SK-N-DZ (cell line): Measurements from ENCODE around the gene PPARGC1A. TPM values are rescaled to one million over a fixed set of nuclear protein-coding genes. Genes with fewer than 3 reads are reported as not detected.

Source experiments
- DNase-seq: peaks from one replicate; pipeline ENCODE4 v3.0.0-alpha.2; 2015; ENCODE audit warnings: low spot score
- polyA plus RNA-seq, 2 experiments: library from polyadenylated mRNA; depleted of rRNA; stranded (reverse); fragments of >200 nt; gene quantifications; 2 replicates each; pipeline ENCODE4 v1.2.3, GENCODE V29; 2014

The PPARGC1A gene, protein sequence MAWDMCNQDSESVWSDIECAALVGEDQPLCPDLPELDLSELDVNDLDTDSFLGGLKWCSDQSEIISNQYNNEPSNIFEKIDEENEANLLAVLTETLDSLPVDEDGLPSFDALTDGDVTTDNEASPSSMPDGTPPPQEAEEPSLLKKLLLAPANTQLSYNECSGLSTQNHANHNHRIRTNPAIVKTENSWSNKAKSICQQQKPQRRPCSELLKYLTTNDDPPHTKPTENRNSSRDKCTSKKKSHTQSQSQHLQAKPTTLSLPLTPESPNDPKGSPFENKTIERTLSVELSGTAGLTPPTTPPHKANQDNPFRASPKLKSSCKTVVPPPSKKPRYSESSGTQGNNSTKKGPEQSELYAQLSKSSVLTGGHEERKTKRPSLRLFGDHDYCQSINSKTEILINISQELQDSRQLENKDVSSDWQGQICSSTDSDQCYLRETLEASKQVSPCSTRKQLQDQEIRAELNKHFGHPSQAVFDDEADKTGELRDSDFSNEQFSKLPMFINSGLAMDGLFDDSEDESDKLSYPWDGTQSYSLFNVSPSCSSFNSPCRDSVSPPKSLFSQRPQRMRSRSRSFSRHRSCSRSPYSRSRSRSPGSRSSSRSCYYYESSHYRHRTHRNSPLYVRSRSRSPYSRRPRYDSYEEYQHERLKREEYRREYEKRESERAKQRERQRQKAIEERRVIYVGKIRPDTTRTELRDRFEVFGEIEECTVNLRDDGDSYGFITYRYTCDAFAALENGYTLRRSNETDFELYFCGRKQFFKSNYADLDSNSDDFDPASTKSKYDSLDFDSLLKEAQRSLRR
- 2.0 and 2.6 TPM in 2 replicates for polyA plus RNA-seq (2014; cell fraction: cytosol; rRNA removed)
- 2.3 and 2.5 TPM in 2 replicates for polyA plus RNA-seq (2014; cell fraction: nucleus; rRNA removed)

DNA sequence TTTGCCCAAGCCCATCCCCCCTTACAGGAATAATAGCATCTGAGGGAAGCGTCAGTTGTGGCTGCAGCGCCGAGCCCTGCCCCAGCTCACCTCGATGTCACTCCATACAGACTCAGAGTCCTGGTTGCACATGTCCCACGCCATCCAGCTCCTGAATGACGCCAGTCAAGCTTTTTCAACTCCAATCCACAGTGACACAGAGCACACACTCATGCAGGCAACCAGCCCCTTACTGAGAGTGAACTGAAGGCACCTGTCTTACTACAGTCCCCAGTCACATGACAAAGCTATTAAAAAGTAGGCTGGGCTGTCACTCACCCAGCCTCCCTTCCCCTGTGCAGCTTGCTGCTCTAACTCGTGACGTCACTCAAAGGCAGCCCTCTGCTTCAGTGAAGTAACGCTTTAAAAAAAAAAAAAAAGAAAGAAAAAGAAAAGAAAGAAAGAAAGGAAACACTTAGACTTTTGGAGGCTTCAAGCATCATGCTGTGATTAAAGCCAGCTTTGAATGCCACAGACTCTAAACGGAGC is at the start of gene PPARGC1A:
PPARGC1A (minus strand) TSS at position 234 of the 528 bp plus-strand sequence; CDS start at position 144, 90 bp downstream.
- DNase-seq, result peak; percentile 84

DNA sequence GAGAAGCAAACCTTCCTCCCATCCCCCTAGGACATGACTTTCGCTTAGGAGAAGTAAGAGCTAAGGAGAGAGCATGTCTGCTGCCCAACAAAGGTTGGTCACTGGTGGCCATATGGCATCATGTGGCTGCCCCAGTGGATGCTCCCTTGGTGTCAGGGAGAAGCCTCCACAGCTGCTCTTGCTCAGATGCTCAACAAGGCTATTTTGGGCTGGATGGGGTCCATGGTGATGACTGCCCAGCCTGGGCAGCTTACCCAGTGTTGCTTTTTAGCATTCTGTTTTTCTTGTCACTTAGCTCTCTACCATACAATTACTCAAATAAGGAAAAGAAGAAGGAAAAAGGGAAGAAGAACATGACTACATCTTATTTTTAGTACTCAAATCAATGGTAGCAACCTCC is 48.9 kb upstream of the PPARGC1A start:
- no peak for DNase-seq

DNA sequence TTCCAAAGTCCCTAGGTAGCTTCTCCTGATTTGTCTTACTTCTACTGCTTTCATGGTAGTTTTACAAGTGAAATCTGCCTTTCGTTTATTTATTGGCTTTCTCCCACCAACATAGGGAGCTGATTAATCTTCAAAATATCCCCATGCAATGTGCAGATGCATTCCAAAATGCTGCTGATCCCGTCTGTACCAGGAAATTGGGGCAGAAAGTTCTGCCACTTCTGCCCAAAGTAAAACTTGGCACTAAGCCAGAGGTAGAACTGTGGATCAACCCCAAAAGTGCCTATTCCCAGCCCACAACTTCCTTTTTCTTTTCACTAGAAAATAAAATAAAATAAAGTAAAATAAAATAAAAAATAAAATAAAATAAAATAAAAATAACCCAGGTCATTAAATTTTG is 47.3 kb upstream of the PPARGC1A start:
- DNase-seq, result no peak

DNA sequence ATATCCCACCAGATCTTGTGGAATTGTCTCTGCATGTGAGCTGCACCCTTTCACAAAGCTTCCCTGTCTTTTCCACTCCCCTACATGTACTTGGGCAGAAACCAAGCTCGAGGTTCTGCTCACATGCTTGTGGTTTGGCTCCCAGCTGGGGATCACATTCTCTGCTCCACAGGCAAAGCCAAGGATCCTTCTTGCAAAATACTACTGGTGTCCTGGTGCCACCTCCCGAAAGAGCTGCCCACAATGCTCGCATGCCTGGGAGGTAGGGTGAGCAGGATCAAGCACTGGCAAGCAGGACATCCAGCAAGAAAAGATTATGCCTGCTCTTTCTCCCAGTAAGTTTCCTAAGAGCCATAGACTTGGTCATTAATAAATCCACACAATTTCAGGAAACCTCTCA is 45.1 kb upstream of the PPARGC1A start:
- DNase-seq, result no peak

DNA sequence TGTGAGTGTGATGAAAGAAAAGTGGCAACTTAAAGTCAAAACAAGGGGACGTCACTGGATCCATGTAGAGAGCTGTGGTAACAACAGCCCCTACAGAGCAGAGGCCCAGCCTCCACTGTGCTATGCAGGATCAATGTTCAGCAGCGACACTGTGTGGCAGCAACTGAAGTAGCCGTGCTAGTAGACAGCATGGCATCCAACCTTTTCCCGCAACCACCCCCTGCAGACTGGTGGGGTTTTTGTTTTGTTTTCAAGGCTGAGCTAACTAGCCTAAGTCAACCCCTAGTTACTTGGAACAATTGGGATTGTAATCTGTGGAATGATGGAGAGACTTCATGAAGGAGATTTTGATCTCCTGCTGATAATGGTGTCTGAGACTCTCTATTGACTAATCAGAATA is 44.4 kb upstream of the PPARGC1A start:
- no peak for DNase-seq

DNA sequence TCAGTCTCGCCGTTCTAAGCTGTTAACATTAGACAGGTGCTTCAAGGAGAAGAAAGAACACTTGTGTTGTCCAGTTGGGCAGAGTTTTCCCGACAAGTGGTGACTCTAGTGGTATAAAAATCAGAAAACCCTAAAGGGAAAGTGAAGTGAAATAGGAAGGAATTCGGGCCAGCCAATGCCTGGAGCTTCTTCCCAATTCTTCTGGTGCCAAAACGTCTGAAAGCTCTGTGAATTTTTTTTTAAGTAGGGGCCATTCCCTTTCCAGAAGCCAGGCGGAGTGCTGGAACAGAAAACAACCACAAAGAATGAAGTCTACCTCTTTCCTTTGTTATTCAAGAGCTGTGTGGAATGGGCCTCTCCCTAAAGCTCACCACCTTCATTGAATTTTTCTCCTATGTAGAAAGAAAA is 43.1 kb upstream of the PPARGC1A start:
- no peak for DNase-seq

DNA sequence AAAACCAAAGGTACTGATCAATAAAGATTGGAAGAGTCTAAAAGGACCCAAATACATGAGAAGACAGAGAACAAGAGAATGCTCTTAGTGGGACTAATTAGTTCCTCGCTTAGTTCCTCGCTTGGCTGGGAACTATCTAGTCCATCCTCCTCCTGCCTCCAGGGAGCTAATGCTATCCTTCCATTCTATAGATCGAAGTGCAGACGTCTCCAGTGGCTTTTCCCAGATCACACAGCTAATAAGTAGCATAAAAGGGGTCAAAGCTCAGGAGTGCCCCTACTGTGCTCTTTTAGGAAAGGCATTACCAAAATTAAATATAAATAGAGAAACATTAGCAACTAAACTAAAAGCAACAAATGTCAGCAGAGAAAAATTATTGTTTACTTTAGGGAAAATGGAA is 42.3 kb upstream of the PPARGC1A start:
- DNase-seq, result no peak

DNA sequence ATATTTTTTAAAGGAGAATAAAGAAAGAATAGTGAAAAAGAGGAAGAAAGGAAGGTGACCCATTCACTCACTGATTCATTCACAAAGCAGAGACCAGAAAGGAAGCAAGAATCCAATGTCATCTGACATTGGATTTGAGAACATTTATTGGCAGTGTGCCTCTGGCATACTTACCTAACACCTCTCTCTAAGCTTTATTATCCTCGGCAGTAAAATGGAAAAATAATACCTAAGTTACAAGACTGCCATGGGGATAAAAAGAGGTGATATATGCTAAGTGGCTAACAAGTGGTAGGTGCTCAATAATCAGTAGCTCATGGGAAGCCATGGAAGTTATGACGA is 41.6 kb upstream of the PPARGC1A start:
- no peak for DNase-seq

DNA sequence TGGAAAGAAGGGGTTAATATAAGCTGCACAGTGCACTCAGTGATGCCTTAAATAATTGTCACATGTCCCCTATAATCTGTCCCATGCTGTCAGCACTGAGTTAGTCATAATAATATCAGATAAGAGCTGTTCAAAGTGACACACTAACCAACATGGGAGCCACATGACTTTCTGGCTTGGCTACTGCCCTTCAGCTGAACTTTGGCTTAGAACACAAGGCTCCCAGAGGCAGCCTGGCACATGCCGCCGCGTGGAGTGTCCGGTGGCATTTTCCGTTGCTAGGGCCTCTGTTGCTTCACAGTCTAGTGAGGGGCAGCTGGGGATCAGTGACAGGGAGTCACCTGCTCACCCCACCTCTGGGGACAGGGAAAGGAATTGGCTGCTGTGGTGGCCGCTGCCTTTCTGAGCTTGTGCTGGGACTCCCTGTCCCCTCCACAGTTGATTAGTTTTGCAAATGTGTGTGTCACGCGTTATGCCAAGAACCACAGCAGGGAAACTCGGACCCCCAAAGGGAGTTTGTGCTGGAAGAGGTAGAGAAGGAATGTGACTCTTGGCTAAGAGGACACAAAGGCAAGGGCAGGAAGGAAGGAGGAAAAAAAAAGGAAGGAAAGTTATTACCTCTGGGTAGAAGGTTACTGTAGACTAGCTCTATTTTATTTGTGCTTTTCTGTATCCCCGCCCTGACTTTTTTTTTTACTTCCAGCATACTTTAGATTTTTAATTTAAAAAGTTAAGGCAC is 41.1 kb upstream of the PPARGC1A start:
- peak; percentile 58 for DNase-seq

DNA sequence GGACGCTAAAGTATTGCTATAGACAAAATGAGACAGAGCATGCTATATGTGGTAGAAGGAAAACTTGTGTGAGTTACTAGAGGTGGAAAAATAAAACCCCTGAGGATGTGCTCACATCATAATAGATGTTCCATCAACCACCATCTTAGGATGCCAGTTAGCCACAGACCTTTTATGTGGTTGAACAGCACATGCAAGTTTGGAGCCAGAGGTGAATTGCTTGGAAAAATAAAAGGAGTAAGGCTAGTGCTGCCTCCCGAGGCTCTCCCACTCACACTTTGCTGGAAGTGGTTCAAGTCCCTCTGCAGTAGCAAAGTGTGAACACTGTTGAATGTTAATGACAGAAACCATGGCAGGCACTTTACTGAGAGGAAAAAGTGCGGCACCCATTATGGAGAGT is 39.4 kb upstream of the PPARGC1A start:
- DNase-seq, result no peak

DNA sequence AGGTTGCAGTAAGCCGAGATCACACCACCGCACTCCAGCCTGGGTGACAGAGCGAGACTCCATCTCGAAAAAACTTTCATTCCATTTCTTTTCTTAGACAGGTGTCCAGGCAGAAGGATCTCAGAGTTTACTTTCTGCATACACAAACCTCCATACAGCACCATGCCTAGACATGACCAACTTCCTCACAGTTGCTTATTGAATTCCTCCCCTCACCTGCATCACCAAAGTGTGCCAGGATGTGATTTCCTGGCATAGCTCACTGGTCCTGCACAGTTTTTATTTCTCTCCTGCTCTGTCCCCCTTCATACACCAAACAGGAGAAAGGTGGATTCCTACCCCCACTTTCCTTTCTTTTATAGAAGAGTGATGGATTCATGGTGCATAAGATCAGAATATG is 34.7 kb upstream of the PPARGC1A start:
- DNase-seq, result no peak

DNA sequence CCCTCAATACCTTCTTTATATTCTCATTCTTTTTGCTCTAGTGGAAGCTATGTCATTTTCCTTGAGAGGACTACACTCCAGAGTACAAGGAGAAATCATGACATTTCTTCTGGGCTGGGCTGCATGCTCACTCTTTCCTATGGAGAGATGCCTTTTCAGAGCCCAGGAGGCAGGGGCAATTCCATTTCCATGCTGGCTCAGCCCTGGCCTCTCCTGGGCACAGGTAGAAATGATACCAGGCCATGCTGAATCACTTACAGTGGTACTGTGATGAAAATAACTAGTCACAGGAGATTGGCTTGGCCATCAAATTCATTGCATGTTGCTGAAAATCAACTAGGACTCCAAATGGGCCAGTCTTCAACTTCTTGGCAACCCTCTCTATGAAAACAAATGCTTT is 34.0 kb upstream of the PPARGC1A start:
- DNase-seq, result no peak

DNA sequence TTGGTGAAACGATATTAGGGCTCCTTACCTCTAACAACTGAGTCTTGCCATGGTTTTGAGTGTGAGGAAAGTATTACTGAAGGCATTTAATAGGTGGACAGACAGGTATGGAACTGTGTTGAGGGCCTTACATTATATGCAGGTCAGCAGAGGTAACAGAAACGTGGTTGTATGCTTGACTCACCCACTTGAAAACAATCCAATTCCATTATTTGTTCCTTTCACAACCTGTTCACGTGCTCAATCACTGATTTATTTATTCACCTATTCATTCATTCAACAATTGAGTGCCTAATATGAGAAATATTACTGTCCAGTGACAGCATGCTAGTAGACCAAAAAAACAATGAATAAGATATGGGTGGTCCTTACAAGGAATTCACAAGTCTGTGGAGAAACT is 33.3 kb upstream of the PPARGC1A start:
- DNase-seq, result no peak

DNA sequence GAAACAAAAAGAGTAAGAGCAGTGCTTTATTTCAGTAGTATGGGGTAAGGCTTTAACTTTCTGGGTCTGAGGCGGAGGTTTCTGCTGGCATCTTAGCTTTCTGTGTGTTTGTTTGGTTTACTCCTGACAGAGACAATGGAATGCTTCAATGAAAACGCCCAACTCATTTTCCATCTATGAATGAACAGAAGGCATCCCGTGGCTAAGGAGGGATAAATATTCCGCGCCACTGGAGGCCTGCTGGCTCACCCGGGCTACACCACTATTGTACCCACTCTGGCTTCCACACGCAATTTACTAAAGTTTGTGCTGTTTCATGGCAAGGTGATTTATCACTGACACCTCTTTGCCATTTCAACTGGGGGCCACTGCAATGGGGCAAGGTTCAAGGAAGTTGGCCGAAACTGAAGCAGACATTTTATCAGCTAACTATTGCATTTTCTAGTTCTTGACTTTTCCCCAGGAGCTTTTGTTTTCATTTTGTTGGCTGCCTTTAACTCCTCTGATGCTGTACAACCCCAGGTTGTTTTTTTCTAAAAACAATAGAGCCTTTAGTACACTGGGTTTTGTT is 32.8 kb upstream of the PPARGC1A start:
- no peak for DNase-seq

DNA sequence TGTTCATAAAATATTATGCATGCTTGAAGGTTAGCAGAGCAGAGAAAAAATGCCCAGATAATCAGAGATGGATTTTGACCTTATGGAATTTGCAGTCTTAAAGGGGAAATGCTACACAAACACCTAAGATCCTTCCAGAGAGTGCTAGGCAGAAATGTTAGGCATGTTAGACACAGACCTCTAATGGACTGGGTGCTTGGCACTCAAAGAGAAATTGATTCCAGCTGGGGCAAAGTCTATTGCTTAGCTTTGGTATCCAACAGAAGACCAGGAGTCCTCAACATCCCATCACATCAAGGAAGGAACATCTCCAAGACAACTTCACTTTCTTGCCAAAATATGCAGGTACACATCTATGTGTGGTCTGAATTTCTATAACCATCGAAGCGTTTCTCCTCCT is 32.2 kb upstream of the PPARGC1A start:
- DNase-seq, result no peak

DNA sequence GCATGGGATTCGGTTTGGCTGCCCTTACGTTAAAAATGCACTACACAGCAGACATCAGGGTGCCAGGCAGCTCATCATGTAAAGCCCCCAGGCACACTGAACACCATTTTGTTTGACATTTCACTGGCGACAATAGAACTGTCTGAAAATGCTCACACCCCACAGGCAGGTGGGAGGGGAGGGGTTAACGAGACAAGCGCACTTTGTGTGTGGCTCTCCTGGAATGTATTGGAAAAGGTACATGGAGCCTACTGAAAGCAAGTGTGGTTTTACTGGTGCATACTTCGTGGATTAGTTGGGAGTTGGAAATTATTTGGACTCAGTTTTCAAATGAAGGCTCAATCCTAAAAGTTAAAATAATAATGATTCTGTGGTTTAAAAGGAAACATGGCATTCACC is 31.6 kb upstream of the PPARGC1A start:
- DNase-seq, result no peak

DNA sequence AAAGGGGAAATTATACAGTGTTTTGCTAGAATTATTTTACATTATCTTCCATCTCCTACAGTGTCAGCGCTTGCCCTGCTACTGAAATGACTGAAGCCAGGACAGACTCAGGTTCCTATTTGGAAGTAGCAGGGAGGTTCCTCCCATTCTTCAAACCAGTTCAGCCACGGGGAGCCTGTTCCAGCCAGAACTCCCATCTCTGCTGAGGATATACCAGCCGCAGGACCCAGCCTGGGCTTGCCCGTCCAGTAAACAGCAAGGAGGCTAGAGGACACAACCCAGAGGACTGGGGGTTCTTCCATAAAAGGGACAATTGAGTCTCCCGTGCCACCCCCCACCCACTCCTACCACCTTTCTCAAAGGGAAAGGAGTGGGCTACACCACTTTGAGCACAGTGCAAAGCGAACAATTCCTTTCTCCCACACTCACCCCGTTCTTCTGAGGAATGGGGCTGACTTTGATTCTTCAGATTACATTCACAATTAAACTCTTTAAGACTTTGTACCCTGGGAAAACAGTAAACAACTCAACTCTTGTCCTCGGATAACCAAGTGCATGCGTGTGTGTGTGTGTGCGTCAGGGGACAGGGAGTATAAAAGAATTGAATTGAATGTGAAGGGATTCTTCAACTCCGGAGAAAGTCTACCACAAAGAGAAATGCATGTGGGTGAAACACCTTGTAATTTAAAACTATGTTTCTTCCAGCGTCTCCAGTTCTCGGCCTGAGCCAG is 31.0 kb upstream of the PPARGC1A start:
- DNase-seq, result peak; percentile 48

DNA sequence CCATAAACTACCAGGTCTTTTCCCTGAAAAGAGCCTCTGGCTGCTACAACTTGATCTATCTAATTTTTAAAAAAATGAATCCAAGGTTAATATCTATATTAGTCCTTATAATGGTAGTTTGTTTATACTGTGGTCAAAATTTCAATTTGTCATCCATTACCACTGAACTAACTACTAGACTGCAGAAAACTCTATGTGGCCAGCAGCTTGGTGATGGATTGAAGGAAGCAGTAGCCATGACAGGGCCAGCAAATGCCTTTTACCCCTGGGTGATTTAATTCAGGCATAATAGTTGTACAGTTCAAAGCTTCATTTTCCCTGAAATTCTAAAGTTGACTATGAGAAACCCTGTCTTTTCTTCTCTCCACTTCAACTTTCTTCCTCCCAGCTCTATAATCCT is 30.4 kb upstream of the PPARGC1A start:
- peak; percentile 20 for DNase-seq

DNA sequence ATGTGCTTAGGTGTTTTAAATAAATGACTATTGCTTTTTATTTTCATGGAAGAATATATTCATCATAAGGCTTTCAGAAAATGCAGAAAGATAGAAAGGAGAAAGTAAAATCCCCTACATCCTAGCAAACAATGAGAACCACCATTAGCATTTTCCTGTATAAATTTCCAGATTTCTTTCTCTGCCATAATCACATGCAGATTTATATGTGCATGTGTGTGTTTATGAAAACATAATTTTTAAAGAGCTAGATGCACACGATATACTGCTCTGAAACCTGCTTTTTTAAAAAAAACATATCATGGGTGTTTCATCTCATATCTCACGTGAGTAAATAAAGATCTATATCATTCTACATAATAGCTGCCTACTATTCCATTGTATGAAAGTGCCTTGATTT is 26.4 kb upstream of the PPARGC1A start:
- DNase-seq, result no peak

DNA sequence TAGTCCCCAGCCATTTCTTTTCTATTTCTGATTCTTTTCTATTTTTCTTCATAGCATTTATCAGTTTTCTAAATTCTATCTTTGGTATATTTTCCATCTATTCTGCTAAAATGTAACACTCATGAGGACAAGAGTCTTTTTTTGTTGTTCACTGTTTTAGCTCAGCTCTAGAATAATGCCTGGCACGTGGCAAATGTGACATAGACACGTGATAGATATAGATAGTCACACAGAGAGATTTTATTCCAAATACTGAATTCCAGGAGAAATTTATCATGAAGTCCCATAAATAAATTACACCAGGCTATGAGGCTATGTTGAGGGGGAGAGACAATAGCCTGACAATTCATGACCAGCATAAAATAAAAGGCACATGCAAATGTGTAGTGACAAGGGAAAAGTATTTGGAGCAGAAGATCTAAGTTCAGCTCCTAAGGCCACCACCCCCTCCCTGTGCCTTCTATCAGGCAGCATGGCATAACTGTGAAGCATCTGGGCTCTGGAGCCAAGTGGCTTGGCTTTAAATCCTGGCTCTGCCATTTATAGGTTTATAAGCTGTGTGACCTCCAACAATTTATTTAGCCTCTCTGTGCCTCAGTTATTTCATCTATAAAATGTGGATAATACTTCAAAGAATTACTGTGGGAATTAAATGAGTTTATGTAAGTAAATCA is 25.7 kb upstream of the PPARGC1A start:
- DNase-seq, result no peak
